ENCODE measurements around the gene SPACA4. TPM values are rescaled to one million over a fixed set of nuclear protein-coding genes. Genes with fewer than 3 reads are reported as not detected.
A peak's percentile ranks its signal among the peaks of the same experiment; 100 is the strongest.

SPACA4 gene
- total and polyA plus RNA-seq, 10 donors, result not detected

GRCh38 chr19:48645620-48646000, 39.1 kb downstream of the SPACA4 start:
- WGBS, 5 donors, result 0 to 1% (median 0%) methylated on average over 6 of the region's 6 CpGs
- intact Hi-C loops (cut with DNase I; ENCODE audit: low total_unique reads), result no loop called here
- TF ChIP-seq POLR2A (IDR thresholded peaks at IDR 0.05), result no peak
- no peak for TF ChIP-seq POLR2AphosphoS5 (IDR thresholded peaks at IDR 0.05)
- TF ChIP-seq, protein P1, sequence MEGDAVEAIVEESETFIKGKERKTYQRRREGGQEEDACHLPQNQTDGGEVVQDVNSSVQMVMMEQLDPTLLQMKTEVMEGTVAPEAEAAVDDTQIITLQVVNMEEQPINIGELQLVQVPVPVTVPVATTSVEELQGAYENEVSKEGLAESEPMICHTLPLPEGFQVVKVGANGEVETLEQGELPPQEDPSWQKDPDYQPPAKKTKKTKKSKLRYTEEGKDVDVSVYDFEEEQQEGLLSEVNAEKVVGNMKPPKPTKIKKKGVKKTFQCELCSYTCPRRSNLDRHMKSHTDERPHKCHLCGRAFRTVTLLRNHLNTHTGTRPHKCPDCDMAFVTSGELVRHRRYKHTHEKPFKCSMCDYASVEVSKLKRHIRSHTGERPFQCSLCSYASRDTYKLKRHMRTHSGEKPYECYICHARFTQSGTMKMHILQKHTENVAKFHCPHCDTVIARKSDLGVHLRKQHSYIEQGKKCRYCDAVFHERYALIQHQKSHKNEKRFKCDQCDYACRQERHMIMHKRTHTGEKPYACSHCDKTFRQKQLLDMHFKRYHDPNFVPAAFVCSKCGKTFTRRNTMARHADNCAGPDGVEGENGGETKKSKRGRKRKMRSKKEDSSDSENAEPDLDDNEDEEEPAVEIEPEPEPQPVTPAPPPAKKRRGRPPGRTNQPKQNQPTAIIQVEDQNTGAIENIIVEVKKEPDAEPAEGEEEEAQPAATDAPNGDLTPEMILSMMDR (IDR thresholded peaks at IDR 0.05 in 8 of 11, conservative IDR thresholded peaks at IDR 0.05 in 3 of 11), result no peak
- no peak for DNase-seq
- Histone ChIP-seq H3K9me3 (no peaks in the 10 kb centered on the region), H3K27me3 (replicated peaks in 1 of 7) (peaks cover 0 to 5% (median 0%) of the 10 kb centered on the region in 7 donors), H3K4me3 (peak overlapping the region; percentile 40 to 78 (median 50)), H3K4me1 (peaks cover 16 to 60% (median 41%) of the 10 kb centered on the region in 6 donors), H3K27ac (peak overlapping the region; percentile 87 to 96 (median 90)), H3K36me3 (no peaks in the 10 kb centered on the region)

DNA sequence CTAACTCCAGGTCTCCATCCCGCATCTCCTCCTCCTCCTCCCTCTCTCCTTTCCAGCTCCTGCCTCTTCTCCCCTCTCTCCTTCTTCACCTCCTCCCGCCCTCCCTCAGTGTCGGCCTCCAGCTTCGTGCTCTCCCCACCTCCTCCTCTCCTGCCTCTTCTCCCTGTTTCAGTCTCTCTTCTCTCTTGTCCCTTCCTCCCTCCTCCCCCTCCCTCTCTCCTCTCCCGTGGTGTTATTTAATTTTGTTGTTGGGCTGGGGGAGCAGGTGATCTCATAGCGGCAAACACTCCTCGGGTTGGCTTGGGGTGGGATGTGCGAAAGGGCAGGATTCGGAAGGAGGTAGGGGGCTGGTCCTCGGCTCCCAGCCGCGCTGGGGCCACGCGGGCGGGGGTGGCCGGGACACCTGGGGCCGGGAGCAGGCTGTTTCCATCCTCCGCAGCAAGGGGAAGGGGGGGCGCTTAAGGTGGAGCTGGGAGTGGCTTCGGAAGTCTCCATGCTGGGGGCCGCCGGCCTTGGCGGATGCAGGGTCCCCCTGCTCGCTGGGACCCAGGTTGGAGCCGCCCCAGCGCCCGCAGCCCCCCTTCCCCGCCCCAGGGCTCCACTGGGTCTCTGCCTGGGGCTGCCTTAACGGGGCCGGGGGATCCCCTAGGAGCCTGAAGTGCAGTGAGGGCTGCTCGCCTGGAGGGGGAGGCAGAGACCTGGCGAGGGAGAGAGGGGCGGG, 39.6 kb downstream of the SPACA4 start, which contains the start of gene CA11:
CA11 (minus strand) TSS at position 187 of the 721 bp plus-strand sequence. CDS start 555 bp downstream, outside the sequence.
- H3K27me3 ChIP-seq (replicated peaks in 1 of 7), result peaks cover 0 to 5% (median 0%) of the 10 kb centered on the region in 7 donors
- peak within 1 kb of the TSS; percentile 40 to 78 (median 50) for H3K4me3 ChIP-seq
- 0 to 2% (median 1%) methylated on average over 24 to 33 of the region's 33 CpGs for WGBS, 5 donors
- TF ChIP-seq POLR2A (IDR thresholded peaks at IDR 0.05), result peak in 1 of 3 donors; percentile 48
- TF ChIP-seq POLR2AphosphoS5 (IDR thresholded peaks at IDR 0.05), result peak; percentile 49 to 79 (median 78)
- TF ChIP-seq, protein P1 (IDR thresholded peaks at IDR 0.05 in 8 of 11, conservative IDR thresholded peaks at IDR 0.05 in 3 of 11), result peak; percentile 90 to 98 (median 97)
- no peaks in the 10 kb centered on the region for H3K36me3 ChIP-seq
- DNase-seq, result peak; percentile 97
- H3K27ac ChIP-seq, result peak within 1 kb of the TSS; percentile 87 to 96 (median 90)
- intact Hi-C loops (cut with DNase I; ENCODE audit: low total_unique reads), result no loop called here
- H3K9me3 ChIP-seq, result no peaks in the 10 kb centered on the region
- peaks cover 16 to 60% (median 41%) of the 10 kb centered on the region in 6 donors for H3K4me1 ChIP-seq

- no peak for DNase-seq
- H3K9me3 ChIP-seq, result no peaks in the 10 kb centered on the region
- intact Hi-C loops (cut with DNase I; ENCODE audit: low total_unique reads), result no loop called here
- H3K27ac ChIP-seq, result peak overlapping the region; percentile 87 to 96 (median 90)
- WGBS, 5 donors, result 10 to 24% (median 10%) methylated on average over 4 to 10 of the region's 10 CpGs
- no peaks in the 10 kb centered on the region for H3K36me3 ChIP-seq
- peaks cover 16 to 63% (median 41%) of the 10 kb centered on the region in 6 donors for H3K4me1 ChIP-seq
- peaks cover 0 to 5% (median 0%) of the 10 kb centered on the region in 7 donors for H3K27me3 ChIP-seq (replicated peaks in 1 of 7)
- TF ChIP-seq, protein P1 (IDR thresholded peaks at IDR 0.05 in 8 of 11, conservative IDR thresholded peaks at IDR 0.05 in 3 of 11), result no peak
- TF ChIP-seq POLR2AphosphoS5 (IDR thresholded peaks at IDR 0.05), result no peak
- no peak for TF ChIP-seq POLR2A (IDR thresholded peaks at IDR 0.05)
- peak overlapping the region in 6 of 8 donors; percentile 46 to 78 (median 54) for H3K4me3 ChIP-seq
Observed at GRCh38 chr19:48646722-48647216, 40.2 kb downstream of the SPACA4 start.

- Histone ChIP-seq H3K36me3 (no peaks in the 10 kb centered on the region), H3K4me3 (no peak overlapping the region), H3K9me3 (no peaks in the 10 kb centered on the region), H3K27me3 (replicated peaks in 1 of 7) (peaks cover 0 to 5% (median 0%) of the 10 kb centered on the region in 7 donors), H3K27ac (peak overlapping the region in 3 of 8 donors; percentile 77 to 87 (median 85)), H3K4me1 (peaks cover 16 to 74% (median 42%) of the 10 kb centered on the region in 6 donors)
- WGBS, 5 donors, result 71 to 83% (median 81%) methylated on average over 2 of the region's 2 CpGs
- intact Hi-C loops (cut with DNase I; ENCODE audit: low total_unique reads), result no loop called here
- no peak for DNase-seq
- TF ChIP-seq POLR2AphosphoS5 (IDR thresholded peaks at IDR 0.05), result no peak
- TF ChIP-seq POLR2A (IDR thresholded peaks at IDR 0.05), result no peak
- TF ChIP-seq, protein P1 (IDR thresholded peaks at IDR 0.05 in 8 of 11, conservative IDR thresholded peaks at IDR 0.05 in 3 of 11), result no peak
Observed at GRCh38 chr19:48648134-48648533, 41.6 kb downstream of the SPACA4 start.

All from spleen (tissue), 11 donors.